HEK293 (cell line): Measurements from ENCODE around the gene SBSN.

Source experiments
- GLIS2 ChIP-seq: fragments of 450-650 bp; formaldehyde crosslinking; IDR thresholded peaks from 2 replicates; pipeline ENCODE4 v1.5.1; 2016; ENCODE audit warnings: missing biosample characterization, missing genetic modification characterization
- HIC1 ChIP-seq: fragments of 450-650 bp; formaldehyde crosslinking; IDR thresholded peaks from 2 replicates; pipeline ENCODE4 v1.5.1; 2016; ENCODE audit warnings: missing biosample characterization, missing genetic modification characterization
- HOXC10 ChIP-seq: sonication (generic); formaldehyde crosslinking; IDR thresholded peaks from 2 replicates; pipeline ENCODE4 v1.8.1; 2023; ENCODE audit warnings: mild to moderate bottlenecking, missing genetic modification reagents
- IKZF3 ChIP-seq: fragments of 450-650 bp; IDR thresholded peaks from 2 replicates; pipeline ENCODE4 v1.5.0; 2018; ENCODE audit warnings: missing biosample characterization, mild to moderate bottlenecking, missing genetic modification characterization, moderate library complexity
- PRDM1 ChIP-seq: fragments of 450-650 bp; formaldehyde crosslinking; IDR thresholded peaks from 2 replicates; pipeline ENCODE4; 2016; ENCODE audit warnings: missing biosample characterization, missing genetic modification characterization
- PRDM10 ChIP-seq: fragments of 450-650 bp; formaldehyde crosslinking; IDR thresholded peaks from 2 replicates; pipeline ENCODE4 v1.5.1; 2016; ENCODE audit warnings: missing biosample characterization, missing genetic modification characterization
- SP2 ChIP-seq: fragments of 450-650 bp; formaldehyde crosslinking; IDR thresholded peaks from 2 replicates; pipeline ENCODE4 v1.5.1; 2016; ENCODE audit warnings: missing biosample characterization, missing genetic modification characterization
- SP7 ChIP-seq: fragments of 450-650 bp; formaldehyde crosslinking; IDR thresholded peaks from 2 replicates; pipeline ENCODE4 v1.5.1; 2016; ENCODE audit warnings: missing biosample characterization, missing genetic modification characterization
- ZBTB21 ChIP-seq: fragments of 450-650 bp; formaldehyde crosslinking; IDR thresholded peaks from 2 replicates; pipeline ENCODE4 v1.5.1; 2017; ENCODE audit warnings: missing biosample characterization, missing genetic modification characterization
- ZBTB26 ChIP-seq: fragments of 450-650 bp; formaldehyde crosslinking; optimal IDR thresholded peaks from 2 replicates; pipeline ENCODE3; 2016; ENCODE audit warnings: missing biosample characterization, mild to moderate bottlenecking, missing genetic modification characterization
- ZBTB49 ChIP-seq: fragments of 450-650 bp; formaldehyde crosslinking; IDR thresholded peaks from 2 replicates; pipeline ENCODE4 v1.5.1; 2016; ENCODE audit warnings: missing biosample characterization, missing genetic modification characterization, low read depth
- ZEB2 ChIP-seq: fragments of 450-650 bp; formaldehyde crosslinking; IDR thresholded peaks from 2 replicates; pipeline ENCODE4 v1.5.1; 2016; ENCODE audit warnings: missing biosample characterization, missing genetic modification characterization
- ZFHX2 ChIP-seq: fragments of 450-650 bp; formaldehyde crosslinking; conservative IDR thresholded peaks from 2 replicates; pipeline ENCODE4 v1.5.1; 2016; ENCODE audit warnings: missing biosample characterization, missing genetic modification characterization
- ZIC2 ChIP-seq: fragments of 450-650 bp; formaldehyde crosslinking; IDR thresholded peaks from 2 replicates; pipeline ENCODE4 v1.5.1; 2016; ENCODE audit warnings: missing biosample characterization, missing genetic modification characterization
- ZNF121 ChIP-seq: fragments of 450-650 bp; formaldehyde crosslinking; IDR thresholded peaks from 2 replicates; pipeline ENCODE4 v1.5.1; 2016; ENCODE audit warnings: missing biosample characterization, missing genetic modification characterization
- ZNF16 ChIP-seq: fragments of 450-650 bp; formaldehyde crosslinking; IDR thresholded peaks from 2 replicates; pipeline ENCODE4 v1.5.1; 2016; ENCODE audit warnings: low read depth, missing biosample characterization, missing genetic modification characterization
- ZNF248 ChIP-seq: fragments of 450-650 bp; formaldehyde crosslinking; IDR thresholded peaks from 2 replicates; pipeline ENCODE4 v1.5.1; 2017; ENCODE audit warnings: missing biosample characterization, missing genetic modification characterization
- ZNF423 ChIP-seq: fragments of 450-650 bp; formaldehyde crosslinking; IDR thresholded peaks from 2 replicates; pipeline ENCODE4 v1.5.1; 2016; ENCODE audit warnings: missing biosample characterization, missing genetic modification characterization
- ZNF549 ChIP-seq: fragments of 450-650 bp; IDR thresholded peaks from 2 replicates; pipeline ENCODE4 v1.5.1; 2018; ENCODE audit warnings: missing biosample characterization, missing genetic modification characterization, mild to moderate bottlenecking, inconsistent platforms, moderate library complexity
- ZNF596 ChIP-seq: fragments of 450-650 bp; IDR thresholded peaks from 2 replicates; pipeline ENCODE4 v1.5.0; 2018; ENCODE audit warnings: missing biosample characterization, mild to moderate bottlenecking, missing genetic modification characterization, moderate library complexity
- ZNF707 ChIP-seq: fragments of 450-650 bp; formaldehyde crosslinking; IDR thresholded peaks from 2 replicates; pipeline ENCODE4 v1.5.1; 2016; ENCODE audit warnings: missing biosample characterization, missing genetic modification characterization
- ZNF785 ChIP-seq: fragments of 450-650 bp; formaldehyde crosslinking; IDR thresholded peaks from 2 replicates; pipeline ENCODE4 v1.5.1; 2016; ENCODE audit warnings: missing biosample characterization, missing genetic modification characterization
- ZNF791 ChIP-seq: fragments of 450-650 bp; formaldehyde crosslinking; IDR thresholded peaks from 2 replicates; pipeline ENCODE4 v1.5.1; 2016; ENCODE audit warnings: missing biosample characterization, missing genetic modification characterization
- ZSCAN4 ChIP-seq: fragments of 450-650 bp; formaldehyde crosslinking; IDR thresholded peaks from 2 replicates; pipeline ENCODE4 v1.5.1; 2017; ENCODE audit warnings: missing biosample characterization, missing genetic modification characterization
- TF ChIP-seq, protein P1 (sequence below): fragments of 450-650 bp; formaldehyde crosslinking; IDR thresholded peaks from 2 replicates; pipeline ENCODE4 v1.5.1; 2016; ENCODE audit warnings: missing biosample characterization, missing genetic modification characterization

Gene SBSN

GRCh38 chr19:35495107-35496064 lies 32.7 kb downstream of the SBSN start (continued):
- TF ChIP-seq ZNF596 (tag by site-specific recombination) (no peak), ZBTB49 (tag by site-specific recombination) (no peak), PRDM1 (tag by site-specific recombination) (no peak), ZNF121 (tag by site-specific recombination) (no peak), HOXC10 (CRISPR knock-in tag) (no peak), IKZF3 (tag by site-specific recombination) (peak; percentile 61; the same call in 1 of the 2 replicates), ZNF16 (tag by site-specific recombination) (no peak), ZNF248 (tag by site-specific recombination) (no peak), SP7 (tag by site-specific recombination) (peak; percentile 63), ZSCAN4 (no peak), ZNF791 (tag by site-specific recombination) (no peak), ZNF549 (no peak), PRDM10 (tag by site-specific recombination) (0 out of 2 replicates have a peak, but pooled peaks have one; percentile 13), ZNF423 (peak; percentile 95), ZBTB26 (tag by site-specific recombination) (peak; percentile 12), GLIS2 (tag by site-specific recombination) (peak; percentile 97), ZEB2 (tag by site-specific recombination) (0 out of 2 replicates have a peak, but pooled peaks have one; percentile 50), ZIC2 (peak; percentile 96), SP2 (tag by site-specific recombination) (no peak), ZBTB21 (tag by site-specific recombination) (0 out of 2 replicates have a peak, but pooled peaks have one; percentile 44), ZNF707 (tag by site-specific recombination) (no peak), ZFHX2 (tag by site-specific recombination) (peak; percentile 97), HIC1 (tag by site-specific recombination) (no peak; the same call in 1 of the 2 replicates), ZNF785 (peak; percentile 79; the same call in 1 of the 2 replicates)
- TF ChIP-seq, protein P1, sequence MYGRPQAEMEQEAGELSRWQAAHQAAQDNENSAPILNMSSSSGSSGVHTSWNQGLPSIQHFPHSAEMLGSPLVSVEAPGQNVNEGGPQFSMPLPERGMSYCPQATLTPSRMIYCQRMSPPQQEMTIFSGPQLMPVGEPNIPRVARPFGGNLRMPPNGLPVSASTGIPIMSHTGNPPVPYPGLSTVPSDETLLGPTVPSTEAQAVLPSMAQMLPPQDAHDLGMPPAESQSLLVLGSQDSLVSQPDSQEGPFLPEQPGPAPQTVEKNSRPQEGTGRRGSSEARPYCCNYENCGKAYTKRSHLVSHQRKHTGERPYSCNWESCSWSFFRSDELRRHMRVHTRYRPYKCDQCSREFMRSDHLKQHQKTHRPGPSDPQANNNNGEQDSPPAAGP = no peak
